Measurements from ENCODE around the gene PLA2G6.

GRCh38 chr22:38133331-38133730 is 48.3 kb downstream of the PLA2G6 start:
- TF ChIP-seq CTCF (conservative IDR thresholded peaks at IDR 0.05; ENCODE audit: low read length), result no peak
- TF ChIP-seq EZH2phosphoT487 (IDR thresholded peaks at IDR 0.05; ENCODE audit: borderline replicate concordance, low read depth, low read length), result no peak

All from OCI-LY7 (cell line).